Small intestine (tissue), 7 donors: ENCODE measurements around the gene METTL15. TPM values are rescaled to one million over a fixed set of nuclear protein-coding genes. Genes with fewer than 3 reads are reported as not detected.
"Not testable (repeated sequence)": the region's sequence is repeated elsewhere in the genome, so short reads cannot be mapped to it uniquely, and the experiment has no call there.

Experiments
- DNase-seq, 2 donors: peaks; one replicate each; pipeline versions ENCODE4 v3.0.0 to v3.0.0-alpha.2; 2013
- FAIRE-seq: peaks from 2 replicates; lab custom pipeline; 2012; peaks lifted over from hg19 to GRCh38; lab: Jason Lieb, UNC
- H3K27ac ChIP-seq, 3 donors: one replicate each; pipeline ENCODE4 v1.5.1; 2013; ENCODE audit warnings: low read length in 2 of 3, mild to moderate bottlenecking in 2 of 3, control low read depth in 1 of 3, inconsistent platforms in 1 of 3, low read depth in 1 of 3, moderate library complexity in 1 of 3
- H3K27me3 ChIP-seq, 3 donors: one replicate each; pipeline ENCODE4 v1.6.1; 2013; ENCODE audit warnings: low read length in 3 of 3, inconsistent platforms in 1 of 3; ENCODE audit not compliant: control insufficient read depth in 3 of 3, insufficient read depth in 3 of 3
- H3K36me3 ChIP-seq, 3 donors: one replicate each; pipeline ENCODE4 v1.6.1; 2013; ENCODE audit warnings: low read length in 3 of 3, inconsistent platforms in 1 of 3, low read depth in 1 of 3, mild to moderate bottlenecking in 1 of 3, moderate library complexity in 1 of 3; ENCODE audit not compliant: control insufficient read depth in 3 of 3, insufficient read depth in 2 of 3
- H3K4me1 ChIP-seq, 3 donors: one replicate each; pipeline ENCODE4 v1.6.1; 2013; ENCODE audit warnings: low read length in 2 of 3, inconsistent platforms in 1 of 3, low read depth in 1 of 3, mild to moderate bottlenecking in 1 of 3, moderate library complexity in 1 of 3; ENCODE audit not compliant: control insufficient read depth in 3 of 3, insufficient read depth in 2 of 3
- H3K4me3 ChIP-seq, 3 donors: one replicate each; pipeline ENCODE4 v1.5.1; 2013; ENCODE audit warnings: low read length in 3 of 3, control low read depth in 1 of 3, inconsistent platforms in 1 of 3, low read depth in 1 of 3, mild to moderate bottlenecking in 1 of 3, moderate library complexity in 1 of 3
- H3K9me3 ChIP-seq, 2 donors: one replicate each; pipeline ENCODE4 v1.6.1; 2013; ENCODE audit warnings: low read depth in 1 of 2, low read length in 1 of 2; ENCODE audit not compliant: control insufficient read depth in 2 of 2, insufficient read depth in 1 of 2
- WGBS, 3 donors: extraction: QIAGEN DNeasy Blood & Tissue Kit; methylation state at CpG; one replicate each; pipeline ENCODE4 v1.1.7; 2013; 5-methylcytosine and 5-hydroxymethylcytosine counted together
- polyA plus RNA-seq, 4 donors: library from polyadenylated mRNA; stranded (reverse) in 3 of 4; unstranded in 1 of 4; fragments of 200-250 nt in 3 of 4; fragments of 120-200 nt in 1 of 4; gene quantifications; one replicate each; pipeline versions ENCODE4 v1.2.1 to v1.2.3, GENCODE V29; 2013
- donor health status: healthy with polysubstance abuse.
- donor health status: control.
- donor health status: control.
- donor health status: Bipolar disorder and iron deficiency.
- donor health status: healthy.

Gene METTL15
- polyA plus RNA-seq, 4 donors = 2.4 to 16.6 (median 4.8) TPM

DNA sequence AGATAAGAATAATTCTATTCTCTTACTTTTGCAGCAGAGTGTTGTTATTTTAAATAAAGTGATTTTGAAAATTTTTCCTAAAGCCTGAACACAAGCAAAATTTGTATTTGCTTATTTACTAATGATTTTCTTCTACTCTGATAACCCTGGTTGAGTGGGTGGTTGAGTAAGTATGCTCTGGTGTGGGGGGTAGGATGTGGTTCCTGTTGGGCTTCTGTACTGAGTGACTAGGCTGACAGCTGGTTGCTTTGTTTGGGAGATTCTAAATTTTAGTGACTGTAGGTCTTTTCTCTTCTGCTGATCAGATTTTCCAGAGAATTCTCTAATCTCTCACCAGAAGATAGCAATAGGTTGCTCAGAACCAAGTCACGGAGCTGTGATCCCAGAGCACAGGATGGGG lies 61.6 kb downstream of the METTL15 start:
- H3K36me3 ChIP-seq = peaks cover 0 to 2% (median 0%) of the 10 kb centered on the region in 3 donors
- H3K9me3 ChIP-seq = peaks cover 0 to 4% of the 10 kb centered on the region in 2 donors
- DNase-seq (no peak), FAIRE-seq (no peak)
- no peak overlapping the region for H3K4me3 ChIP-seq
- no peak overlapping the region for H3K27ac ChIP-seq
- WGBS, 3 donors = 86 to 100% (median 89%) methylated on average over 1 of the region's 1 CpG
- no peaks in the 10 kb centered on the region for H3K27me3 ChIP-seq
- H3K4me1 ChIP-seq = no peaks in the 10 kb centered on the region

DNA sequence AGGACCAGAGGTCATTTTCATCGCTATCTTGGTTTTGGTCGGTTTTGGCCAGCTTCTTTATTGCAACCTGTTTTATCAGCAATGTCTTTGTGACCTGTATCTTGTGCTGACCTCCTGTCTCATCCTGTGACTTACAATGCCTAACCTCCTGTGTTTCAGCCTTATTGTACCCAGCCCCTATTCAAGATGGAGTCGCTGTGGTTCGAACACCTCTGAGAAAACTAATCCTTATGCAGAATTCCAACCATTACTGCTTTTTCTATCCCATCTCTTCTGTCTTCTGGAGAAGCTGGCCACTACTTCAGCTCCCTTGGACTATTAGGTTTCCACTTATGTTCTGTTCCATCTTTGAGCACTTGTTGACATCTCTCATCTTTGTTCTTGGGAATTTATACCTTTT lies 62.6 kb downstream of the METTL15 start:
- H3K36me3 ChIP-seq = peaks cover 0 to 2% (median 0%) of the 10 kb centered on the region in 3 donors
- no peaks in the 10 kb centered on the region for H3K27me3 ChIP-seq
- DNase-seq (no peak), FAIRE-seq (no peak)
- H3K27ac ChIP-seq = no peak overlapping the region
- H3K4me1 ChIP-seq = no peaks in the 10 kb centered on the region
- peaks cover 0 to 4% of the 10 kb centered on the region in 2 donors for H3K9me3 ChIP-seq
- no peak overlapping the region for H3K4me3 ChIP-seq
- WGBS, 3 donors = 95 to 98% (median 96%) methylated on average over 4 of the region's 4 CpGs

DNA sequence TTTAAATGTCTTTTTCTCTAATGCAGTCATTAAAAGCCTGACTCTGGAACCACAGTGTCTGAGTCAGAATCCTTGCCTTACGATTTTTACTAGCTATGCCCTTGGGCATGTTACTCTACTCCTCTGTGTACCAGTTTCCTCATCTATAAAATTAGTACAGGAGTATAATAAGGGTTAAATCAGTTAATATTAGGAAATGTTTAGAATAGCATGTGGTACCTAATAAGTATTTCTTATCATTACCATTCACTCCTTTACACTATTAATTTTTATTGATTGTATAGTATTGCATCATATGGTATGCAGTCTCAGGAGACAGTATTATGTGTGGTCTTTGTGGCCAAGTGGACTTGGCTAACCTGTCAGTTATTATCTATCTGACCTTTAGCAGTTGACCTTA lies 68.2 kb downstream of the METTL15 start:
- peaks cover 0 to 2% (median 0%) of the 10 kb centered on the region in 3 donors for H3K36me3 ChIP-seq
- no peak overlapping the region for H3K27ac ChIP-seq
- DNase-seq (no peak), FAIRE-seq (no peak)
- peaks cover 0 to 4% of the 10 kb centered on the region in 2 donors for H3K9me3 ChIP-seq
- H3K27me3 ChIP-seq = no peaks in the 10 kb centered on the region
- H3K4me3 ChIP-seq = no peak overlapping the region
- WGBS, 3 donors = 84 to 99% (median 93%) methylated on average over 1 of the region's 1 CpG
- H3K4me1 ChIP-seq = no peaks in the 10 kb centered on the region

GRCh38 chr11:28195449-28195848 lies 87.3 kb downstream of the METTL15 start:
- Histone ChIP-seq H3K36me3 (no peaks in the 10 kb centered on the region), H3K27me3 (no peaks in the 10 kb centered on the region), H3K9me3 (no peaks in the 10 kb centered on the region), H3K4me3 (no peak overlapping the region), H3K27ac (no peak overlapping the region), H3K4me1 (no peaks in the 10 kb centered on the region)
- DNase-seq (no peak), FAIRE-seq (no peak)
- 79 to 100% (median 98%) methylated on average over 2 of the region's 2 CpGs for WGBS, 3 donors

GRCh38 chr11:28209906-28210305 lies 101.7 kb downstream of the METTL15 start:
- Histone ChIP-seq H3K9me3 (peaks cover 0 to 3% of the 10 kb centered on the region in 2 donors), H3K36me3 (peaks cover 0 to 3% (median 0%) of the 10 kb centered on the region in 3 donors), H3K4me3 (no peak overlapping the region), H3K4me1 (no peaks in the 10 kb centered on the region), H3K27ac (no peak overlapping the region), H3K27me3 (no peaks in the 10 kb centered on the region)
- DNase-seq (no peak), FAIRE-seq (no peak)
- 88 to 95% (median 88%) methylated on average over 1 of the region's 1 CpG for WGBS, 3 donors

DNA sequence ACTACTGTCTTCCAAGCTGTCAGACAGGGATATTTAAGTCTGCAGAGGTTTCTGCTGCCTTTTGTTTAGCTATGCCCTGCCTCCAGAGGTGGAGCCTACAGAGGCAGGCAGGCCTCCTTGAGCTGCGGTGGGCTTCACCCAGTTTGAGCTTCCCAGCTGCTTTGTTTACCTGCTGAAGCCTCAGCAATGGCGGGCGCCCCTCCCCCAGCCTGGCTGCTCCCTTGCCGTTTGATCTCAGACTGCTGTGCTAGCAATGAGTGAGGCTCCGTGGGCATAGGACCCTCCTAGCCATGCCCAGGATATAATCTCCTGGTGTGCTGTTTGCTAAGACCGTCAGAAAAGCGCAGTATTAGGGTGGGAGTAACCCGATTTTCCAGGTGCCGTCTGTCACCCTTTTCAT lies 113.9 kb downstream of the METTL15 start:
- H3K9me3 ChIP-seq, H3K36me3 ChIP-seq, H3K4me1 ChIP-seq, DNase-seq, H3K4me3 ChIP-seq, H3K27me3 ChIP-seq, FAIRE-seq, H3K27ac ChIP-seq: not testable (repeated sequence)
- WGBS, 3 donors = 96 to 98% (median 98%) methylated on average over 9 of the region's 9 CpGs

DNA sequence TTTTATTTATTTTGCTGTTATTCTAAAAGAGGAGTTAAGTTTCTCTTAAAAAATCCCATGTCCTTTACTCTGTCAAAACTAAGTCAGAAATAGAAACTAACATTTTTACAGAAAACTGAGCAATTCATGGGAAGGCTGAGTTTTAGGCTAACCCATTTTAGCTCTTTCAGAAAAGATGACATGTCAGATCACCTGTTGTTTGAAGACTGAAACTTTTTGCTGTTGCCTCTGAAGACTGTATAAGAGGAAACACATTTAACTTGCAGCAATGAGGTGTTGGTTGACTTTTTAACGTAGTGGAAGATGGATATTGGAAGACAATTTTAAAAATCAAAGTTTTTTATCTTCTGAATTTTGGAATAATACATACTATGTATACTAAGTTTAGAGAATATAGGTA lies 115.4 kb downstream of the METTL15 start:
- H3K27me3 ChIP-seq = no peaks in the 10 kb centered on the region
- WGBS, 3 donors = 62 to 85% (median 74%) methylated on average over 1 of the region's 1 CpG
- no peaks in the 10 kb centered on the region for H3K4me1 ChIP-seq
- H3K9me3 ChIP-seq = peaks cover 0 to 2% of the 10 kb centered on the region in 2 donors
- H3K4me3 ChIP-seq = no peak overlapping the region
- no peak overlapping the region for H3K27ac ChIP-seq
- DNase-seq = no peak
- no peaks in the 10 kb centered on the region for H3K36me3 ChIP-seq
- FAIRE-seq = peak; percentile 77

- no peak overlapping the region for H3K27ac ChIP-seq
- no peaks in the 10 kb centered on the region for H3K4me1 ChIP-seq
- DNase-seq (no peak), FAIRE-seq (peak; percentile 10)
- no peaks in the 10 kb centered on the region for H3K36me3 ChIP-seq
- H3K9me3 ChIP-seq = peaks cover 0 to 2% of the 10 kb centered on the region in 2 donors
- no peaks in the 10 kb centered on the region for H3K27me3 ChIP-seq
- 62 to 83% (median 82%) methylated on average over 2 of the region's 2 CpGs for WGBS, 3 donors
- H3K4me3 ChIP-seq = no peak overlapping the region
Observed at GRCh38 chr11:28223994-28224393, 115.8 kb downstream of the METTL15 start.

- 88 to 92% (median 91%) methylated on average over 1 of the region's 1 CpG for WGBS, 3 donors
Observed at GRCh38 chr11:28227460-28227859, 119.3 kb downstream of the METTL15 start.

More at GRCh38 chr11:28227460-28227859, 119.3 kb downstream of the METTL15 start:
- Histone ChIP-seq H3K36me3 (no peaks in the 10 kb centered on the region), H3K4me3 (no peak overlapping the region), H3K27me3 (no peaks in the 10 kb centered on the region), H3K4me1 (no peaks in the 10 kb centered on the region), H3K27ac (no peak overlapping the region), H3K9me3 (no peaks in the 10 kb centered on the region)
- no peak for DNase-seq
- FAIRE-seq = no peak
